SK-MEL-5 (cell line): ENCODE data around the gene SUMO2. TPM values are rescaled to one million over a fixed set of nuclear protein-coding genes. Genes with fewer than 3 reads are reported as not detected.
A peak's percentile ranks its signal among the peaks of the same experiment; 100 is the strongest.
"Not testable (repeated sequence)": the region's sequence is repeated elsewhere in the genome, so short reads cannot be mapped to it uniquely, and the experiment has no call there.

Experiments
- DNase-seq: peaks from one replicate; pipeline ENCODE4 v3.0.0-alpha.2; 2016; ENCODE audit warnings: low read depth, low spot score
- in situ Hi-C: cut with HindIII; loops from 2 replicates; pipeline ENCODE4 v1.10.0; 2016; ENCODE audit warnings: low sequenced_read_pairs, high pct_unique_total_duplicates, low pct_unique_long_range_greater_than_20kb
- total RNA-seq: library from RNA; depleted of rRNA; stranded (reverse); fragments of >200 nt; shearing (Covaris generic); gene quantifications from 2 replicates; pipeline ENCODE4 v1.2.3, GENCODE V29; 2014

The SUMO2 gene
- total RNA-seq, 1 experiment from 2014 or later = 206 TPM

- in situ Hi-C loops = no loop called here
- DNase-seq = peak; percentile 48
These were observed 8.8 kb upstream of the SUMO2 start for GRCh38 chr17:75191584-75191983.

- DNase-seq = no peak
- in situ Hi-C loops = no loop called here
These were observed 5.9 kb upstream of the SUMO2 start for GRCh38 chr17:75188614-75189013.

DNA sequence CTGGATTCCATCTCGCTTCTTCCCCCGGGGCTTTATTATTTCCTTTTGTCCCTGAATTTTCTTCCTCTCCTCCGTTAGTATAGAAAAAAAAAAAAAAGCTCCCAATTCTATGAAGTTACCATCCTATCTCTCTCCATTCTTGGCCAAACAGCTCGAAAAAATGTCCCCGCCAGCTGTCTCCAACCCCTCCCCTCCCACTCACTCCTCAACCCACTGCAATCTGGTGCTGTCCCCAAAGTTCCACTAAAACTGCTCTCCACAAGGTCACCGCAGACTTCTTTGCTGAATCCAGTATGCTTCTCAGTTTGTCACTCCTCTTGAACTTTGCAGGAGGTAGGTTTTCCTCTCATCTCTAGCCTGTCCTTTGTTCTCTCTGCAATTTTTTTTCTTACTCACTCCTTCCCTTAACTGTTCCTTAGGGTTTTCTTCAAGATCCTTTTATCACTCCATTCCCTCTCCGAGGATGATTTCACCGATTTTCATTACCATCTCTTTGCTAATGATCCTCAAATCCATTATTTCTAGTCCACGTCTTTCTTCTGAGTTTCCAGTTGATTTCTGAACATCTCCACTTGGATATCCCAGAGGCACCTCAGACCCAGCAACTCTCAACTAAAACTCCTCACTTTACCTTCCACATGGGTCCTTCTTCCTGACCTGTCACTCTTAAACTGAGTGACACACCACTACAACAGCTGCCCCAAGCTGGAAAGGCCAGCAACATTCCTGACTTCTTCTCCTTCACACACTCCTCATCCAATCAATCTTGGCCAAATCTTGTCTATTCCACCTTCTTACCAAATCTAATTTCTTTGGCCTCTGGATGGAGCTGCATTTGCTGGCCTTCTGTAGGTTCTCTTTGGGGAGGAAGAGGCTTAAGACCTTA is 1.5 kb upstream of the SUMO2 start:
- in situ Hi-C loops = no loop called here
- no peak for DNase-seq

DNA sequence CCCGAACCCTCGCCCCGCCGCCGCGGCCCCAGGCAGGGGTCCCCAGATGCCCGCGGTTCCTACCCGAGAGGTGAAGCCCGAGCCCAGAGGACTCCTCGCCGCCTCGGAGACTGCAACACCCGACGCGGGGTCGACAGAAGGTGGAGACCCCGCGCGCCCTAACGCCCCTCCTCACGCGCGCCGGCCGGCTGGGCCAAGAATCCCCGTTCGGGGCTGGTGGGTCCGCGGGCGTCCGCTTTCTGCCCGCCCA is 515 bp downstream of the SUMO2 start:
- no peak for DNase-seq
- in situ Hi-C loops = no loop called here

- in situ Hi-C loops = no loop called here
- DNase-seq = peak; percentile 41
These were observed 996 bp downstream of the SUMO2 start for GRCh38 chr17:75181608-75182318.

- in situ Hi-C loops = no loop called here
- no peak for DNase-seq
These were observed 1.6 kb downstream of the SUMO2 start for GRCh38 chr17:75181110-75181509.

GRCh38 chr17:75178453-75178852 is 4.3 kb downstream of the SUMO2 start:
- no peak for DNase-seq
- in situ Hi-C loops = no loop called here

- DNase-seq = no peak
- in situ Hi-C loops = no loop called here
These were observed 6.1 kb downstream of the SUMO2 start for GRCh38 chr17:75176625-75177024.

- in situ Hi-C loops = no loop called here
- DNase-seq = no peak
These were observed 7.8 kb downstream of the SUMO2 start for GRCh38 chr17:75174996-75175395.

DNA sequence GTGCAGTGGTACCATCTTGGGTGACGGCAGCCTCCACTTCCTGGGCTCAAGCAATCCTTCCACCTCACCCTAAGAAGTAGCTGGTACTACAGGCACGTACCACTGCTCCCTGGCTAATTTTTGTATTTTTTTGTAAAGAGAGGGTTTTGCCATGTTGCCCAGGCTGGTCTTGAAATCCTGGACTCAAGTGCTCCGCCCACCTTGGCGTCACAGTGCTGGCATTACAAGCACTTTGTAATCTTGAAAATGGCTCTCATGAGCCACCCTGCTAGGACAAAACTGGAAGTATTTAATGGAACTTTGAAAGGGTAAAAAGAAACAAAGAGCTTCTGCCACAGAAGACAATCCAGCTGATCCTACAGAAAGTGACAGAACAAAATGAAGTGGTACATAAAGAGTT is 9.2 kb downstream of the SUMO2 start:
- in situ Hi-C loops = no loop called here
- DNase-seq = no peak

DNA sequence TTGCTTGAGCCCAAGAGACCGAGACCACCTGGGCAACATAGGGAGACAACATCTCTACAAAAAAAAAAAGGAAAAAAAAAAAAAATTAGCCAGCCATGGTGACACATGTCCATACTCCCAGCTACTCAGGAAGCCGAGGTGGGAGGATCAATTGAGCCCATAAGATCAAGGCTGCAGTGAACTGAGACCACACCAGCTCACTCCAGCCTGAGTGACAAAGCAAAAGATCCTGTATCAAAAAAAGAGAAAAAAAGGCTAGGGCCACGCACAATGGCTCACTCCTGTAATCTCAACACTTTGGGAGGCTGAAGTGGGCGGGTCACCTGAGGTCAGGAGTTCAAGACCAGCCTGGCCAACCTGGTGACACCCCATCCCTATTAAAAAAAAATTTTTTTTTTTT is 13.8 kb downstream of the SUMO2 start:
- DNase-seq = no peak
- in situ Hi-C loops = no loop called here

DNA sequence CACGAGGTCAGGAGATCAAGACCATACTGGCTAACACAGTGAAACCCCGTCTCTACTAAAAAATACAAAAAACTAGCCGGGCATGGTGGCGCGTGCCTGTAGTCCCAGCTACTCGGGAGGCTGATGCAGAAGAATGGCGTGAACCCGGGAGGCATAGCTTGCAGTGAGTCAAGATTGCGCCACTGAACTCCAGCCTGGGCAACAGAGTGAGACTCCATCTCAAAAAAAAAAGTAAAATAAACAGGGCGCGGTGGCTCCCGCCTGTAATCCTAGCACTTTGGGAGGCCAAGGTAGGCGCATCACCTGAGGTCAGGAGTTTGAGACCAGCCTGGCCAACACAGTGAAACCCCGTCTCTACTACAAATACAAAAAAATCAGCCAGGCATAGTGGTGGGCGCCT is 18.2 kb downstream of the SUMO2 start:
- DNase-seq, in situ Hi-C loops: not testable (repeated sequence)

DNA sequence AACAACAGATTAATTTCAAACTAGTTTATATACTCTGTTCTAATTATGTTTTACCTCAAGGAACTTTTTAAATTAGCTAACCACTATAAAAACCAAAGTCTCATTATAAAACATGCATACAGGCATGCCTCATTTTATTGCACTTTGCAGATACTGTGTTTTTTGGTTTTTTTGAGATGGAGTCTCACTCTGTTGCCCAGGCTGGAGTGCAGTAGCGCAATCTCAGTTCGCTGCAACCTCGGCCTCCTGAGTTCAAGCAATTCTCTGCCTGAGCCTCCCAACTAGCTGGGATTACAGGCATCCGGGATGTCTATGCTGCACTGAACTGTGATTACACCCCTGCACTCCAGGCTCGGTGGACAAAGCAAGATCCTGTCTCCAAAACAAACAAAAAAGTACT is 19.7 kb downstream of the SUMO2 start:
- DNase-seq = no peak
- in situ Hi-C loops = no loop called here

DNA sequence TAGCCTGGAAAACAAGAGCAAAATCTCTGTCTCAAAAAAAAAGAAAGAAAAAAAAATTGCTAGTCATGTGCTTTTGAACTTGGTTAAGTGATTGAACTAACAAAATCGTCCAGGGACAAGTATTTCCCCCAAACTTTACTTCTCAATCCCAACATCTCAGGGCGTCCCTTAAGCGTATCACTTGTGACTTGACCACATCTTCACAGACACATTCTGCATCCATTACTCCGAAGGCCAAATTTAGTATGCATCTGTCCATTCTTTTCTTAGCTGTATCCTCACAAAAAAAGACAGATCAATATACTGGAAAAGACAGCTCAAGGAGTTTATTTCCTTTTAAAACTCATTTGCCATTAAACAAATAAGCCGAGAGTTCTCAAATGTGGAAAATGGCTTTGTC is 22.5 kb downstream of the SUMO2 start:
- in situ Hi-C loops = no loop called here
- no peak for DNase-seq

GRCh38 chr17:75159196-75160031 is 23.3 kb downstream of the SUMO2 start:
- no peak for DNase-seq
- in situ Hi-C loops = no loop called here

GRCh38 chr17:75158480-75158879 is 24.3 kb downstream of the SUMO2 start:
- in situ Hi-C loops, DNase-seq: not testable (repeated sequence)

GRCh38 chr17:75155191-75155601 is 27.6 kb downstream of the SUMO2 start:
- DNase-seq = no peak
- in situ Hi-C loops = no loop called here
